Measurements from ENCODE around the gene KHSRP.

The KHSRP gene

GRCh38 chr19:6453951-6454565 is 29.4 kb upstream of the KHSRP start:
- H3K36me3 ChIP-seq (ENCODE audit: insufficient read depth, low read length): peaks cover 73% of the 10 kb centered on the region
- TF ChIP-seq CTCF (IDR thresholded peaks at IDR 0.05; ENCODE audit: low read length) (no peak), EZH2 (IDR thresholded peaks at IDR 0.05; ENCODE audit: borderline replicate concordance, low read length) (no peak)

GRCh38 chr19:6452899-6453298 is 28.3 kb upstream of the KHSRP start:
- H3K27ac ChIP-seq (ENCODE audit: low read depth, low read length, poor library complexity, severe bottlenecking): no peak overlapping the region
- H3K9me3 ChIP-seq (ENCODE audit: low read length): peaks cover 15% of the 10 kb centered on the region
- no peak overlapping the region for H3K9ac ChIP-seq (ENCODE audit: low read length)
- peaks cover 76% of the 10 kb centered on the region for H3K36me3 ChIP-seq (ENCODE audit: insufficient read depth, low read length)
- H3K27me3 ChIP-seq (ENCODE audit: insufficient read depth, low read length): no peaks in the 10 kb centered on the region
- H4K20me1 ChIP-seq (ENCODE audit: insufficient read depth, low read length): no peaks in the 10 kb centered on the region
- no peaks in the 10 kb centered on the region for H3K79me2 ChIP-seq (ENCODE audit: insufficient read depth, low read length)
- no peaks in the 10 kb centered on the region for H3F3A ChIP-seq (ENCODE audit: insufficient read depth, low read length)
- TF ChIP-seq CTCF (IDR thresholded peaks at IDR 0.05; ENCODE audit: low read length) (no peak), EZH2 (IDR thresholded peaks at IDR 0.05; ENCODE audit: borderline replicate concordance, low read length) (no peak)
- no peaks in the 10 kb centered on the region for H3K9me2 ChIP-seq (ENCODE audit: low read depth, low read length)
- H3K4me3 ChIP-seq (ENCODE audit: low read depth, low read length, poor library complexity, severe bottlenecking): no peak overlapping the region
- H3K4me2 ChIP-seq (ENCODE audit: low read length): no peak overlapping the region
- H3K4me1 ChIP-seq (ENCODE audit: insufficient read depth, low read length, severe bottlenecking): peaks cover 2% of the 10 kb centered on the region
- no peak overlapping the region for H2AFZ ChIP-seq (ENCODE audit: low read length)

More at GRCh38 chr19:6453951-6454565, 29.4 kb upstream of the KHSRP start:
- H3K27me3 ChIP-seq (ENCODE audit: insufficient read depth, low read length): no peaks in the 10 kb centered on the region
- H2AFZ ChIP-seq (ENCODE audit: low read length): no peak overlapping the region
- H3K9me2 ChIP-seq (ENCODE audit: low read depth, low read length): no peaks in the 10 kb centered on the region
- no peaks in the 10 kb centered on the region for H4K20me1 ChIP-seq (ENCODE audit: insufficient read depth, low read length)
- H3K4me1 ChIP-seq (ENCODE audit: insufficient read depth, low read length, severe bottlenecking): peaks cover 13% of the 10 kb centered on the region
- H3F3A ChIP-seq (ENCODE audit: insufficient read depth, low read length): no peaks in the 10 kb centered on the region
- H3K4me3 ChIP-seq (ENCODE audit: low read depth, low read length, poor library complexity, severe bottlenecking): no peak overlapping the region
- H3K4me2 ChIP-seq (ENCODE audit: low read length): no peak overlapping the region
- H3K27ac ChIP-seq (ENCODE audit: low read depth, low read length, poor library complexity, severe bottlenecking): no peak overlapping the region
- H3K79me2 ChIP-seq (ENCODE audit: insufficient read depth, low read length): no peaks in the 10 kb centered on the region
- peaks cover 15% of the 10 kb centered on the region for H3K9me3 ChIP-seq (ENCODE audit: low read length)
- no peak overlapping the region for H3K9ac ChIP-seq (ENCODE audit: low read length)

DNA sequence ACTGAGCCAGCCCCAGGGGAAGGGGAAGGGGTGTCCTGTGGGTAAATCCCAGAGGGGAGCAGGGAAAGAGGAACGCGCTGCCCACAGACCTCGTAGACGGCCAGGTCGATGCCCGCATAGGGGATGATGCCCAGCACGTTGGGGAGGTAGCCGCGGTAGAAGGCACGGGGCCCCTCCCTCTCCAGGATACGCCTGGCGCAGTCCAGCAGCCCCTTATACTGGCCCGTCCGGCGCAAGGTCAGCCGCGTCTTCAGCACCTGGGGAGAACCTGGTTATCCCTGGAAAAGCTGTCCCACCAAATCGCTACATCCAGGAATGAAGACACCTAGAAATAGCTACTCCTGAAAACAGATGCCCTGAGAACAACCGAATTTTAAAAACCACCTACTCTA is 27.6 kb upstream of the KHSRP start:
- H3K4me1 ChIP-seq (ENCODE audit: insufficient read depth, low read length, severe bottlenecking): no peaks in the 10 kb centered on the region
- no peaks in the 10 kb centered on the region for H3K79me2 ChIP-seq (ENCODE audit: insufficient read depth, low read length)
- H3K27ac ChIP-seq (ENCODE audit: low read depth, low read length, poor library complexity, severe bottlenecking): no peak overlapping the region
- H3K36me3 ChIP-seq (ENCODE audit: insufficient read depth, low read length): peaks cover 70% of the 10 kb centered on the region
- H3K4me2 ChIP-seq (ENCODE audit: low read length): no peak overlapping the region
- no peaks in the 10 kb centered on the region for H3F3A ChIP-seq (ENCODE audit: insufficient read depth, low read length)
- no peak for TF ChIP-seq EZH2 (IDR thresholded peaks at IDR 0.05; ENCODE audit: borderline replicate concordance, low read length)
- TF ChIP-seq CTCF (IDR thresholded peaks at IDR 0.05; ENCODE audit: low read length): no peak
- H3K9me2 ChIP-seq (ENCODE audit: low read depth, low read length): no peaks in the 10 kb centered on the region
- H3K27me3 ChIP-seq (ENCODE audit: insufficient read depth, low read length): no peaks in the 10 kb centered on the region
- no peak overlapping the region for H3K9ac ChIP-seq (ENCODE audit: low read length)
- H2AFZ ChIP-seq (ENCODE audit: low read length): no peak overlapping the region
- peaks cover 15% of the 10 kb centered on the region for H3K9me3 ChIP-seq (ENCODE audit: low read length)
- no peaks in the 10 kb centered on the region for H4K20me1 ChIP-seq (ENCODE audit: insufficient read depth, low read length)
- no peak overlapping the region for H3K4me3 ChIP-seq (ENCODE audit: low read depth, low read length, poor library complexity, severe bottlenecking)
